HG03139 (cell line): ENCODE measurements around the gene SMIM7.

Source experiments
- ATAC-seq: cut with Tn5 transposase; IDR thresholded peaks from one replicate; pipeline ENCODE4 v1.9.1; 2021; ENCODE audit not compliant: unreplicated experiment

Gene SMIM7

DNA sequence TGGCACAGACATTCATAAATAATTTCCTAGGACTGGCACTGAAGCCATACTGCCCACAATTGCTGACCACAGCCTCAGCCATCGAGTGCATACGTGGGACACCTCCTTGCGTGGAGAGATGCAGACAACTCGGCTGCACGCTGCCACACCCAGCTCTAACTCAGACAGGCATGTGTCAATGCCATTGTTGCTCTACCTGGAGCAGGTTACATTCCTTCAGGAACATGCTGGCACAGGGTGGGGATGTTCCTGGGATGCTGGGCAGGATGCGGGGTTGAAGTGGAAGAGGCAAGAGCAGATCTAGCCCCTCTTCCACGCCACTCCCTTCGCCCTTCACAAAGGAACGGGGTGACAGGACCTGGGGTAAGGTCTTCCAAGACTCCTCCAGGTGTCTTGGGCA is 63.5 kb downstream of the SMIM7 start:
- no peak for ATAC-seq
